PC-9 (cell line): ENCODE measurements around the gene LSM12. TPM values are rescaled to one million over a fixed set of nuclear protein-coding genes. Genes with fewer than 3 reads are reported as not detected.

ENCODE experiments used
- BruUV-seq: library from RNA; stranded (reverse); fragments of 400-500 nt; replicated peaks from 2 replicates; lab custom pipeline; 2021; lab: Mats Ljungman, UMichigan
- CTCF ChIA-PET: fragments of 300-600 bp; sonication (Branson Sonifier 250); formaldehyde crosslinking; loops from one replicate; lab custom pipeline; 2022; ENCODE audit warnings: antibody characterized with exemption; lab: Charles Lee
- POLR2A ChIA-PET: fragments of 300-600 bp; sonication (Branson Sonifier 250); formaldehyde crosslinking; loops from one replicate; lab custom pipeline; 2022; ENCODE audit warnings: antibody characterized with exemption; ENCODE audit not compliant: unreplicated experiment; lab: Charles Lee
- DNase-seq, 2 experiments: peaks; one replicate each; pipeline versions ENCODE4 v3.0.0 to v3.0.0-alpha.2; 2015 to 2022; ENCODE audit warnings: mixed read lengths in 1 of 2
- H2AFZ ChIP-seq: fragments of 200-600 bp; sonication (generic); 2 replicates; pipeline ENCODE4 v1.8.1; 2017; ENCODE audit warnings: antibody characterized with exemption
- H3F3A ChIP-seq: fragments of 200-600 bp; sonication (generic); 2 replicates; pipeline ENCODE4 v1.8.1; 2017; ENCODE audit warnings: antibody characterized with exemption, mild to moderate bottlenecking, low read depth; ENCODE audit not compliant: insufficient read depth
- H3K27ac ChIP-seq: fragments of 200-600 bp; sonication (generic); 2 replicates; pipeline ENCODE4 v1.6.1; 2016; ENCODE audit warnings: mixed run types
- H3K27me3 ChIP-seq: fragments of 200-600 bp; sonication (generic); 2 replicates; pipeline ENCODE4 v1.6.1; 2016; ENCODE audit warnings: low read depth, mixed run types; ENCODE audit not compliant: insufficient read depth
- H3K36me3 ChIP-seq: fragments of 200-600 bp; sonication (generic); 2 replicates; pipeline ENCODE4 v1.6.1; 2016; ENCODE audit warnings: low read depth, mixed run types
- H3K4me1 ChIP-seq: fragments of 200-600 bp; sonication (generic); replicated peaks from 2 replicates; pipeline ENCODE4 v1.6.1; 2016; ENCODE audit warnings: mixed run types; ENCODE audit not compliant: insufficient read depth
- H3K4me2 ChIP-seq: fragments of 200-600 bp; sonication (generic); 2 replicates; pipeline ENCODE4 v1.6.1; 2017; ENCODE audit warnings: mixed run types
- H3K4me3 ChIP-seq: fragments of 200-600 bp; sonication (generic); 2 replicates; pipeline ENCODE4 v1.6.1; 2016; ENCODE audit warnings: mixed run types
- H3K79me2 ChIP-seq: fragments of 200-600 bp; sonication (generic); 2 replicates; pipeline ENCODE4 v1.6.1; 2017; ENCODE audit warnings: low read depth, mixed run types
- H3K9me2 ChIP-seq: fragments of 200-600 bp; sonication (generic); 2 replicates; pipeline ENCODE4 v1.8.1; 2017; ENCODE audit warnings: mild to moderate bottlenecking; ENCODE audit not compliant: insufficient read depth
- H3K9me3 ChIP-seq: fragments of 200-600 bp; sonication (generic); 2 replicates; pipeline ENCODE4 v1.8.1; 2016; ENCODE audit warnings: low read depth; ENCODE audit not compliant: insufficient read depth
- H4K20me1 ChIP-seq: fragments of 200-600 bp; sonication (generic); 2 replicates; pipeline ENCODE4 v1.8.1; 2017; ENCODE audit not compliant: insufficient read depth
- EZH2 ChIP-seq: fragments of 200-600 bp; sonication (generic); IDR thresholded peaks from 2 replicates; pipeline ENCODE4 v1.8.0; 2017; ENCODE audit warnings: antibody characterized with exemption, low read depth
- intact Hi-C: fragments of 100-400 bp; cut with micrococcal nuclease; formaldehyde crosslinking; loops from one replicate; pipeline ENCODE4 v1.10.0; 2022; ENCODE audit not compliant: unreplicated experiment
- total RNA-seq: library from RNA; stranded (reverse); gene quantifications from 2 replicates; pipeline ENCODE4 v1.2.3, GENCODE V29; 2021
- TF ChIP-seq, protein P1 (sequence below): fragments of 200-600 bp; sonication (generic); conservative IDR thresholded peaks from 2 replicates; pipeline ENCODE4 v1.6.1; 2017; ENCODE audit warnings: mixed run types, antibody characterized with exemption, mild to moderate bottlenecking, moderate library complexity

Gene LSM12
- total RNA-seq, 1 experiment from 2014 or later, result 62.7 TPM

DNA sequence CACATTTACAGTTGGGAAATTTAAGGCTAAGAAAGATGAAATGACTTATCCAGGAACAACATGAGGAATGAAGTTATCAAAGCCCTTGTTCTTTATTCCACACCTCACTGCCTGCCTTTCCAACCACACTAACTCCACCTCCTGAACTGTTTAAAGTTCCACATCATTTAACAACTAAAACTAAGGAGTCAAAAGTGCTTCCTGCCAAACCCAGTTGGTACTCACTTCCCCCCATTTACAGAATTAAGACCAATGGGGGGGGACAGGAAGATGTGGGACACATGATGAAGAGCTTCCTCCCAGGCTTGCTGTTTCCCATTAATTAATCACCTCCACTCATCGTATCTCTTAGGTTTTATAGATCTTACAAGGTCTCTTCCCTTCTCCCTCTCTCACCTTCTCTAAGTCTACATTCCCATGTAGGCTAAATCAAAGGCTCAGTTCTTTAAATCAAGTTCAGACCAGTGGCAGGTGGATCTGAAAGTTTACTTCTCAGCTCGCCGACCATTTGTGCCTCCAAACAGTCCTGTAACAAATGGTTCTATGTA is 32.5 kb downstream of the LSM12 start:
- no peak overlapping the region for H3K4me3 ChIP-seq
- no peaks in the 10 kb centered on the region for H3K9me2 ChIP-seq
- H3K4me1 ChIP-seq, result no peaks in the 10 kb centered on the region
- POLR2A ChIA-PET, result no interaction called here
- H3K4me2 ChIP-seq, result no peak overlapping the region
- CTCF ChIA-PET, result no interaction called here
- H3K9me3 ChIP-seq, result no peaks in the 10 kb centered on the region
- intact Hi-C loops, result no loop called here
- no peak overlapping the region for H3K27ac ChIP-seq
- peaks cover 12% of the 10 kb centered on the region for H4K20me1 ChIP-seq
- no peak overlapping the region for H2AFZ ChIP-seq
- DNase-seq, result no peak
- no peaks in the 10 kb centered on the region for H3K79me2 ChIP-seq
- no TSS peak for BruUV-seq
- peaks cover 32% of the 10 kb centered on the region; the same call in 1 of the 2 replicates for H3F3A ChIP-seq
- H3K27me3 ChIP-seq, result no peaks in the 10 kb centered on the region
- H3K36me3 ChIP-seq, result peaks cover 13% of the 10 kb centered on the region; the same call in 1 of the 2 replicates
- TF ChIP-seq, protein P1, sequence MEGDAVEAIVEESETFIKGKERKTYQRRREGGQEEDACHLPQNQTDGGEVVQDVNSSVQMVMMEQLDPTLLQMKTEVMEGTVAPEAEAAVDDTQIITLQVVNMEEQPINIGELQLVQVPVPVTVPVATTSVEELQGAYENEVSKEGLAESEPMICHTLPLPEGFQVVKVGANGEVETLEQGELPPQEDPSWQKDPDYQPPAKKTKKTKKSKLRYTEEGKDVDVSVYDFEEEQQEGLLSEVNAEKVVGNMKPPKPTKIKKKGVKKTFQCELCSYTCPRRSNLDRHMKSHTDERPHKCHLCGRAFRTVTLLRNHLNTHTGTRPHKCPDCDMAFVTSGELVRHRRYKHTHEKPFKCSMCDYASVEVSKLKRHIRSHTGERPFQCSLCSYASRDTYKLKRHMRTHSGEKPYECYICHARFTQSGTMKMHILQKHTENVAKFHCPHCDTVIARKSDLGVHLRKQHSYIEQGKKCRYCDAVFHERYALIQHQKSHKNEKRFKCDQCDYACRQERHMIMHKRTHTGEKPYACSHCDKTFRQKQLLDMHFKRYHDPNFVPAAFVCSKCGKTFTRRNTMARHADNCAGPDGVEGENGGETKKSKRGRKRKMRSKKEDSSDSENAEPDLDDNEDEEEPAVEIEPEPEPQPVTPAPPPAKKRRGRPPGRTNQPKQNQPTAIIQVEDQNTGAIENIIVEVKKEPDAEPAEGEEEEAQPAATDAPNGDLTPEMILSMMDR, result no peak
- TF ChIP-seq EZH2, result no peak

DNA sequence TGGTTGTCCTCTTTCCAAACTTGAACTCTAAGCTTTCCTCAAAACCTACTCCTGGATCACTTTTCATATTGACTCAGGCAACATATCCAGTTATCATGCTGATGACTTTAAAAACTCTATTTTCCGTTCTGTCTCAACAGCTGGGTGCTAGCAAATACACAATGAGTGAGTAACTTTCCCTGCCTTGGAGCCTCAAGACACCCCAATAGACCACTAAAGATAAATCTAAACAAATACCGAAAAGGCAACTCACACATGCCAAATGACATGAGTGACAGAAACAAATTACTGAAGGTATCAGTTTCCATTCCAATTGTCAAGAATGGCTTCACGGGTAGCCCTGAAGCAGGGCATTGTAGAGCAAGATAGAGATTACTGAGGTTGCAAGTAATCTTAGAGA is 36.0 kb downstream of the LSM12 start:
- Histone ChIP-seq H3K36me3 (0 out of 2 replicates have a peak, but pooled peaks cover 5% of the 10 kb centered on the region), H3K27me3 (no peaks in the 10 kb centered on the region), H3K4me3 (no peak overlapping the region), H3K4me1 (no peaks in the 10 kb centered on the region), H2AFZ (no peak overlapping the region), H3F3A (peaks cover 22% of the 10 kb centered on the region; the same call in 1 of the 2 replicates), H3K79me2 (no peaks in the 10 kb centered on the region), H3K4me2 (no peak overlapping the region), H3K9me3 (no peaks in the 10 kb centered on the region), H3K9me2 (no peaks in the 10 kb centered on the region), H3K27ac (no peak overlapping the region), H4K20me1 (peaks cover 8% of the 10 kb centered on the region)
- BruUV-seq, result no TSS peak
- TF ChIP-seq EZH2, result no peak
- TF ChIP-seq, protein P1, result no peak
- intact Hi-C loops, result no loop called here
- POLR2A ChIA-PET, result interaction anchor here (0.5 kb wide), 1 partner anchor 43 kb away, joined by 7 read pairs; no protein-coding TSS in a partner anchor
- DNase-seq, result no peak
- CTCF ChIA-PET, result no interaction called here

DNA sequence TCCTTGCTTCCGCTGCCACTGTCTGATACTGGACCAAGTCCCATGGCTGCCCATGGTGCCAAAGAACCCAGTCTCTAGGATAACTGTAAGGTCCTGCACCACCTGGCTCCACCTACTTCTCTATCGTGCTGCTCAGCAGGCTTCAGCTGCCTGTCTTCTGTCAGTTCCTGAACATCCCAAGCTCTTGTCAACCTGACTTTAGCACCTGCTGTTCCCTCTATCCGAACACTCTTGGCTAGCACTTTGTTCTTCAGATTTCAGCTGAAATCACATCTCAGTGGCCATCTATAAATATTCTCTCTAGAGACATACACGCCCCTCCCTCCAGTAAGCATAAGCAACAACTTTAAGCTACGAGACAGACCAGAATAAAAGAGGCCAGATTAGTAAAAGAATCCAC is 36.7 kb downstream of the LSM12 start:
- ChIA-PET POLR2A (interaction anchor here (0.5 kb wide), 1 partner anchor 43 kb away, joined by 7 read pairs; no protein-coding TSS in a partner anchor), CTCF (no interaction called here)
- Histone ChIP-seq H3K4me2 (no peak overlapping the region), H3K27me3 (no peaks in the 10 kb centered on the region), H3K36me3 (0 out of 2 replicates have a peak, but pooled peaks cover 5% of the 10 kb centered on the region), H2AFZ (no peak overlapping the region), H3K9me3 (no peaks in the 10 kb centered on the region), H4K20me1 (peaks cover 8% of the 10 kb centered on the region), H3K4me3 (no peak overlapping the region), H3K4me1 (no peaks in the 10 kb centered on the region), H3K79me2 (no peaks in the 10 kb centered on the region), H3K27ac (no peak overlapping the region), H3K9me2 (no peaks in the 10 kb centered on the region), H3F3A (peaks cover 22% of the 10 kb centered on the region; the same call in 1 of the 2 replicates)
- BruUV-seq, result no TSS peak
- intact Hi-C loops, result no loop called here
- no peak for DNase-seq
- TF ChIP-seq, protein P1, result no peak
- TF ChIP-seq EZH2, result no peak
